ENCODE data around the gene SRL. TPM values are rescaled to one million over a fixed set of nuclear protein-coding genes. Genes with fewer than 3 reads are reported as not detected.

SRL gene
- total and polyA plus RNA-seq, 2 of the 8 experiments (the other 6 are each of a cell fraction or from before 2014, with no cell fraction given): 0.05 TPM; not detected in 1

DNA sequence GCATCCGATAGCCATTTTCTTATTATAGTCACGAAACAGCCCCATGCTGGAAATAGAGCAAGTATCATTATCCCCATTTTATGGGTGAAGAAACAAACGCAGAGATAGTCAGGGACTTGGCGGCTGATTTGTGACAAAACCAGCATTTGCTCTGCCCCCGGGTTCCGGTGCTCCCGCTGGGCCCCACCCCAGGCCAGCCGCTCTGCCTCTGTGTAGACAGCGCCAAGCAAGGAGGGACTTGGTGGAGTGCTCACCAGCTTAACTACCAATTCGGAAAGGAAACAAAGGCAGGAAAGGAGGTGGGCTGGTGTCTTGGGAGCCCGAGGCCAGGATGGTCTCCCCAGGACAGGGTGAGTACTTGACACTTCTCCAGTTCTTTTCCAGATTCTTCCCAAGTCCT, 10.0 kb downstream of the SRL start:
- no peak overlapping the region for H3K56ac ChIP-seq (replicated peaks; ENCODE audit: insufficient read length, low read depth, low read length)
- TF ChIP-seq SUZ12 (IDR thresholded peaks at IDR 0.05; ENCODE audit: low read length) (no peak), TAF7 (optimal IDR thresholded peaks at IDR 0.05; ENCODE audit: borderline replicate concordance, low read depth, low read length) (no peak), RFX5 (IDR thresholded peaks at IDR 0.05; ENCODE audit: borderline replicate concordance, low read depth, low read length) (no peak), NRF1 (IDR thresholded peaks at IDR 0.05; ENCODE audit: low read depth, low read length) (no peak), TEAD4 (IDR thresholded peaks at IDR 0.05; ENCODE audit: low read depth, low read length) (no peak), POLR2A (IDR thresholded peaks at IDR 0.05; ENCODE audit: control extremely low read depth in 1 of 2, low read depth in 2 of 2, low read length in 2 of 2) (no peak), CREB1 (IDR thresholded peaks at IDR 0.05) (no peak), POLR2AphosphoS5 (IDR thresholded peaks at IDR 0.05; ENCODE audit: low read depth, low read length) (no peak), SIX5 (IDR thresholded peaks at IDR 0.05; ENCODE audit: low read depth, low read length) (no peak), JUN (IDR thresholded peaks at IDR 0.05; ENCODE audit: low read depth, low read length) (no peak), JUND (IDR thresholded peaks at IDR 0.05; ENCODE audit: low read length) (no peak), KDM4A (IDR thresholded peaks at IDR 0.05; ENCODE audit: low read depth, low read length, severe bottlenecking) (no peak), CEBPB (IDR thresholded peaks at IDR 0.05; ENCODE audit: low read depth, low read length) (no peak)
- TF ChIP-seq, protein P1, sequence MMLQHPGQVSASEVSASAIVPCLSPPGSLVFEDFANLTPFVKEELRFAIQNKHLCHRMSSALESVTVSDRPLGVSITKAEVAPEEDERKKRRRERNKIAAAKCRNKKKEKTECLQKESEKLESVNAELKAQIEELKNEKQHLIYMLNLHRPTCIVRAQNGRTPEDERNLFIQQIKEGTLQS (IDR thresholded peaks at IDR 0.05; ENCODE audit: insufficient read depth, low read depth, low read length): no peak
- TF ChIP-seq, protein P2, sequence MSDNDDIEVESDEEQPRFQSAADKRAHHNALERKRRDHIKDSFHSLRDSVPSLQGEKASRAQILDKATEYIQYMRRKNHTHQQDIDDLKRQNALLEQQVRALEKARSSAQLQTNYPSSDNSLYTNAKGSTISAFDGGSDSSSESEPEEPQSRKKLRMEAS (IDR thresholded peaks at IDR 0.05): no peak

More for the DNA sequence above, 10.0 kb downstream of the SRL start:
- FAIRE-seq (no peak), DNase-seq (ENCODE audit: low read depth in 1 of 2, low spot score in 2 of 2) (no peak)
- no peak overlapping the region for H2AK5ac ChIP-seq (ENCODE audit: low read depth, low read length)
- H3K23ac ChIP-seq (ENCODE audit: insufficient read length): no peak overlapping the region
- no peak overlapping the region for H3K4ac ChIP-seq (replicated peaks; ENCODE audit: insufficient read length, low read depth, low read length)
- H2BK5ac ChIP-seq (ENCODE audit: low read depth, low read length): no peak overlapping the region
- H3K4me3 ChIP-seq (ENCODE audit: extremely low read depth in 1 of 4, insufficient read depth in 2 of 4, low read depth in 3 of 4, low read length in 4 of 4): no peak overlapping the region
- ChIA-PET CTCF (ENCODE audit: partially characterized antibody) (interaction anchor here (0.5 to 1.6 kb wide), 4 partner anchors 15 to 291 kb away, joined by 3 to 5 read pairs (median 4); no protein-coding TSS in a partner anchor), POLR2A (ENCODE audit: partially characterized antibody) (interaction anchor here (0.7 kb wide), 1 partner anchor 48 kb away, joined by 3 read pairs; no protein-coding TSS in a partner anchor)
- H4K8ac ChIP-seq (ENCODE audit: extremely low read depth, insufficient read depth, low read length): no peak overlapping the region
- H4K20me1 ChIP-seq (replicated peaks in 1 of 2; ENCODE audit: control insufficient read depth in 1 of 2, insufficient read depth in 2 of 2, low read length in 2 of 2): peaks cover 0 to 6% of the 10 kb centered on the region in 2 experiments
- H3K27ac ChIP-seq (ENCODE audit: low read depth, low read length): no peak overlapping the region
- no peaks in the 10 kb centered on the region for H3K36me3 ChIP-seq (ENCODE audit: control insufficient read depth in 2 of 4, insufficient read depth in 4 of 4, low read length in 3 of 4)
- no peak overlapping the region for H4K91ac ChIP-seq (replicated peaks; ENCODE audit: insufficient read length, low read length)
- H2BK15ac ChIP-seq (ENCODE audit: low read length): no peak overlapping the region
- WGBS, 2 experiments (ENCODE audit: extremely low coverage in 1 of 2, insufficient coverage in 1 of 2, insufficient read length in 1 of 2, insufficient replicate concordance in 2 of 2, low coverage in 1 of 2, low lambda C conversion rate in 2 of 2, missing lambda C conversion rate in 1 of 2): 87% methylated on average over 11 of the region's 11 CpGs; no CpG with 5 or more reads in 1 of the 2 experiments
- no peak overlapping the region for H3K4me2 ChIP-seq (ENCODE audit: insufficient read depth in 1 of 2, low read depth in 2 of 2, low read length in 2 of 2)
- no peak overlapping the region for H2BK120ac ChIP-seq (replicated peaks; ENCODE audit: low read depth, low read length)
- no peak overlapping the region for H3K14ac ChIP-seq (ENCODE audit: insufficient read length)
- peaks cover 0 to 3% of the 10 kb centered on the region in 2 experiments; a peak in 1 of 4 replicates for H3K9me3 ChIP-seq (ENCODE audit: insufficient read depth in 2 of 2, low read depth in 1 of 2, low read length in 1 of 2)
- no peak overlapping the region for H2BK20ac ChIP-seq (ENCODE audit: low read length)
- H2AFZ ChIP-seq (ENCODE audit: low read length): no peak overlapping the region
- H3K9ac ChIP-seq (replicated peaks in 1 of 4; ENCODE audit: extremely low read depth in 1 of 4, low read depth in 3 of 4, low read length in 3 of 4): no peak overlapping the region
- peaks cover 6% of the 10 kb centered on the region; the same call in 1 of the 2 replicates for H3K23me2 ChIP-seq (ENCODE audit: low read depth, low read length)
- H3K18ac ChIP-seq (ENCODE audit: extremely low read depth, low read length): no peak overlapping the region
- no peaks in the 10 kb centered on the region for H3K27me3 ChIP-seq (replicated peaks in 1 of 4; ENCODE audit: control insufficient read depth in 3 of 4, extremely low read depth in 1 of 4, insufficient read depth in 3 of 4, low read length in 3 of 4)
- H3K79me2 ChIP-seq (ENCODE audit: control insufficient read depth in 1 of 2, insufficient read depth in 2 of 2, low read length in 2 of 2): no peaks in the 10 kb centered on the region
- no peak overlapping the region for H4K5ac ChIP-seq (ENCODE audit: insufficient read length, low read depth, low read length)
- no peaks in the 10 kb centered on the region for H3K4me1 ChIP-seq (replicated peaks in 1 of 4; ENCODE audit: control insufficient read depth in 3 of 4, insufficient read depth in 4 of 4, low read length in 3 of 4)
- no peaks in the 10 kb centered on the region; the same call in 1 of the 2 replicates for H3K79me1 ChIP-seq (ENCODE audit: low read depth, low read length)
- H2BK12ac ChIP-seq (ENCODE audit: low read depth, low read length): no peak overlapping the region

Data from H1 (cell line).